GM10266 (cell line): ENCODE data around the gene VWA3A.
A peak's percentile ranks its signal among the peaks of the same experiment; 100 is the strongest.
"Not testable (repeated sequence)": the region's sequence is repeated elsewhere in the genome, so short reads cannot be mapped to it uniquely, and the experiment has no call there.

Source experiments
- DNase-seq: peaks from one replicate; pipeline ENCODE4 v3.0.0; 2012; ENCODE audit errors: extremely low spot score
- TF ChIP-seq, protein P1 (sequence below): IDR thresholded peaks from 2 replicates; pipeline ENCODE4 v1.5.1; 2012; ENCODE audit warnings: mild to moderate bottlenecking, low read depth; ENCODE audit not compliant: control insufficient read depth, insufficient read depth; ENCODE audit errors: missing control alignments

VWA3A gene

DNA sequence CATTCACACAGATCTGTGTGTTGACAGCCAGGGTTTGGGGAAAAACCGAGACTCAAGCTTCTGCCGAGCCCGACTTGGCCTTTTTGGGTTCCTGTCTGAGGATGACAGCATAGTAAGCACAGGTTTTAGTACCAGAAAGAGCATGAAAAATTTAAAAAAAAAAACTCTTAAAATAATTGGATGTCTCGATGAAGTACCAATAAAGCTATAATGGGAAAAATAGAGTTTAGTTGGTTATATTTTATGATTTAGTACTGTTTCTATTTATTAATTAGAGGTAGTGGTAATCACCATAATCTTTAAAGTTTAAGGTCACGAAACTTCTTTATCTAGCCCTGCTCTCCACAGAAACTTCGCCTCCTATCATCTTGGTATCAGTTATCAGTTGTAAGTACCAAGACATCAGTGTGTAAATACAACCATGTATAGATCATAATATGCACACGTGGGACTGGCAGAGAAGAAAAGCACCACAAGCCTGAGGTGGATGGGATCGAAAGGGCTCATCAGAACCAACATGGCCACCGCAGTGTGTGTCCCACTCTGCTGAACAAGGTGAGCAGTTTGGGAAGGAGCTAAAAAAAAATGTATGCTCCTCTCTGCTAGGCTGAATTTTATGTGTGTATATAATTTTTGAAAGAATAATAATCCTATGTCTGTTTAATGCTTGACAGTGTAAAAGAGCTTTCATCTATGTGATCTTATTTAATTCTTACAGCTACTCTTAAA lies 99.4 kb downstream of the VWA3A start:
- TF ChIP-seq, protein P1, sequence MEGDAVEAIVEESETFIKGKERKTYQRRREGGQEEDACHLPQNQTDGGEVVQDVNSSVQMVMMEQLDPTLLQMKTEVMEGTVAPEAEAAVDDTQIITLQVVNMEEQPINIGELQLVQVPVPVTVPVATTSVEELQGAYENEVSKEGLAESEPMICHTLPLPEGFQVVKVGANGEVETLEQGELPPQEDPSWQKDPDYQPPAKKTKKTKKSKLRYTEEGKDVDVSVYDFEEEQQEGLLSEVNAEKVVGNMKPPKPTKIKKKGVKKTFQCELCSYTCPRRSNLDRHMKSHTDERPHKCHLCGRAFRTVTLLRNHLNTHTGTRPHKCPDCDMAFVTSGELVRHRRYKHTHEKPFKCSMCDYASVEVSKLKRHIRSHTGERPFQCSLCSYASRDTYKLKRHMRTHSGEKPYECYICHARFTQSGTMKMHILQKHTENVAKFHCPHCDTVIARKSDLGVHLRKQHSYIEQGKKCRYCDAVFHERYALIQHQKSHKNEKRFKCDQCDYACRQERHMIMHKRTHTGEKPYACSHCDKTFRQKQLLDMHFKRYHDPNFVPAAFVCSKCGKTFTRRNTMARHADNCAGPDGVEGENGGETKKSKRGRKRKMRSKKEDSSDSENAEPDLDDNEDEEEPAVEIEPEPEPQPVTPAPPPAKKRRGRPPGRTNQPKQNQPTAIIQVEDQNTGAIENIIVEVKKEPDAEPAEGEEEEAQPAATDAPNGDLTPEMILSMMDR, result no peak
- DNase-seq, result no peak

DNA sequence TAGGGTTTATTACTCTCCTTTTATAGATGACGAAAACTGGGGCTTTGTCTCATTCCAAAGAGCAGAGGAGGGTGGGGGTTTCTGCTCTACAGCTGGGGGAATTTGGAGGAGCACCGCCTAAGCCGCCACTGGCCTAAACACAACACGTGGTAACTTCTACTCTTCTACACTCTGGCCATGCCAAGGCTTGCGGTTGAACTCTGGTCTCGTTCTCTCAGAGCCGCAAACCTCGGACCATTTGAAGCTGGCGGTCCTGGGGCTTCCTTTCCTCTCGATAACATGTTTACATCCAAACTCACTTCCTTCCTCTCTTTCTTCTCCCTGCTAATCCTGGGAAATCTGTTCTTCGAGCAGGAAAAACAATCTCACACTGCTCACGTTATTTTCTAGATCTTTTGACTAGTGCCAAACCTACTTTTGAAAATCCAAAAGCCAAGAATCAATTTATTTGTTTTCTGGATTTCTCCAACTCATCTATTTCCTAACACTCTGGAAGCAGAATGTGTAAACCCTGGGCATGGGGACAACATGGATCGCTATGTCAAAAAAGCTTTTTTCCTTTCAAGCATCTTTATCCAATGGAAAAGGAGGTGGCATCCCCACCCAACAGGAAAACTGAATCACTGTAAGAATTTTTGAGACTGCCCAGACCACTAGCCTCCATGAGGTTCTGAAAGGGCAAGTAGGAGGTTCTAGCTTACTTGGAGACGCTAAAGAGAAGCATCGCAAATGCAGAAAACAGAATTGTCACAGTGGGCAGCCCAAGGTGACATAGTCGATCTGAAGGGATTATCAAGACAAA lies 100.1 kb downstream of the VWA3A start:
- TF ChIP-seq, protein P1, result no peak
- DNase-seq, result peak; percentile 59

DNA sequence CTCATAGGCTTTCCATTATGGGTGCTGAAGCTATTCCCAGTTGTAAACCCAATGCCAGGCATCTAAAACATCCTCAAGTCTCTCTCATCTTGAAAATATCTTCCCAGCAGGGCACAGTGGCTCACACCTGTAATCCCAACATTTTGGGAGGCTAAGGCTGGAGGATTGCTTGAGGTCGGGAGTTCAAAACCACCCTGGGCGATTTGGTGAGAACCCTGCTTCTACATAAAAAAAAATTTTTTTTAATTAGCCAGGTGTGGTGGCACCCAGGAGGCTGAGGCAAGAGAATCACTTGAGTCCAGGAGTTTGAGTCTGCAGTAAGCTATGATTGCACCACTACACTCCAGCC lies 100.7 kb downstream of the VWA3A start:
- TF ChIP-seq, protein P1, result no peak
- DNase-seq, result no peak

DNA sequence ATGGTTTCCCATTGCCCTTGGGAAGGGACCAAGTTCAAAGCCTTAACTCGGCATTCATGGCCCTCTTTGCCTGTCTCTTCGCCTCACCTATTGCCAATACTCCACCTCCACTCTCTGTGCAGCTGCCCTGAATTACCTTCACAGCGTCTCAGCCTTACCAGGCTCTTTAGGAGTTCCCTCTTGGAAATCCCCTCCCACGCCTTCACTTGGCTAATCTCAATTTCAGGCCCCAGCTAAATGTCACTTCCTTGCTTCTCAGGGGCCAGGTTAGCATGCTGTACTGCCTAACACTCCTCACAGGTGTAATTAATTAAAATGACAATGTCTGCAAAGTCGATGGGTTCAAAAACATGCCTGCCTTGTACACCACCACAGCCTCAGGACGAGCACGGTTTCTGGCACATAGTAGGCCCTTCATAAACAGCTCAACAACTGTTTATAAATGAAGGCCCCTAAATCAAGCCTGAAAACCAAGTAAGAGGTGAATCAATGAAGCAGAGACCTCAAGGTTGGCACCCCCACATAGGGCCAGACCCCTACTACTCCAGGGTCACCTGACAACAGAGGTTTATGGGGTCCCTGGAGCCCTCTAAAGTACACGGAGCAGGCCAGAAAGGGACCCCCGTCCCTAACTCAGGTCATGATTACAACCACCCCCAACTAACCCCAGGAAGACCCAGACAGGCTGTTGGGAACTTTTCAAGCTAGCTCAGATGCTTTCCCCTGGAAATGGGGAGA lies 102.5 kb downstream of the VWA3A start:
- DNase-seq, result no peak
- TF ChIP-seq, protein P1, result no peak

DNA sequence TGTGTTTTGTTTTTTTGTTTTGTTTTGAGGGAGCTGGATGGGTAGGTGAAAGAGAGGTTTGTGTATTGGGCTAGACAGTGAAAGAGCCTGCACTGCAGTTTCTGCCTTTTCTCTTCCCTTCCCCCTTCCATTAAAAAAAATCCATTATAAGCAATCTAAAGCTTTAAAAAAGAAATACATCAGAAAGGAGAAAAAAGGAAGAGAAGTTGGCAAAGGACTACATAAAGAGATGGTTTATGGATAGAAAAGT lies 103.0 kb downstream of the VWA3A start:
- DNase-seq, result no peak
- TF ChIP-seq, protein P1, result no peak

DNA sequence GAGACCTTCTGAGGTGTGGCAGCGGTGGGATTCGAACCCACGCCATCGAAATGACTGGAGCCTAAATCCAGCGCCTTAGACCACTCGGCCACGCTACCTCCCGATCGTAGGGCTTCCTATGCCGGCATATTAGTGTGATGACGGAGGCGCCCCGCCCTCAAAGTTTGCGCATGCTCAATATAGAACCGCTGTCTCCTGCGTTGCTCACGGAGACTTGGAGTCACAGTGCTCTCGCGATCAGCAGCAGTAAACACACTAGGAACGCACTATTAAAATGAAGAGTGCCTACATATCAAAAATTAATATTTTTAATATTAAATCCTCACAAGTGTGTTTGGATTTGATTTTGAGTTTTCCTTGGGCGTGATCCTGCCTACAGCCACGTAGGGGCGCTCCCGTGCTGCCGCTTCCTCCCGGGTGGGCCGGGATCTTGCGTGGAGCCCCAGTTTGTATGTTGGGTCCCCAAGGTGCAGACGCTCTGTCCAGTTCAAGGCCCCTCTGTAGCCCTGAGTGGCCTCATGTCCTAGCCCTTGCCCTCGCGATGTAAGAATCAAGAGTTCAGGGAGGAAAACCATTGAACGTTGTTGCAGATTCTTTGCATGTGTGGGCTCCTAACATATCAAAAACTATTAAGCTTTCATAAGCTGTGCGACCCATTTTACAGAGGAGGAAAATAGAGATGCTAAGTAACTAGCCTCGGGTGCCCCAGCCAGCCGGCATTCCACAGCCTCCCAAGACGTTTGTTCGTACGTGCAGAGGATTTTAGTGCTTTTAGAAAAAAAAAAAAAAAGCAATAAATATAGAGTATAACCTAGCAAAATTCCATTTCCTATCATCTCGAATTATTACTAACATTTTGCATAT lies 103.6 kb downstream of the VWA3A start:
- TF ChIP-seq, protein P1, result peak; percentile 72

DNA sequence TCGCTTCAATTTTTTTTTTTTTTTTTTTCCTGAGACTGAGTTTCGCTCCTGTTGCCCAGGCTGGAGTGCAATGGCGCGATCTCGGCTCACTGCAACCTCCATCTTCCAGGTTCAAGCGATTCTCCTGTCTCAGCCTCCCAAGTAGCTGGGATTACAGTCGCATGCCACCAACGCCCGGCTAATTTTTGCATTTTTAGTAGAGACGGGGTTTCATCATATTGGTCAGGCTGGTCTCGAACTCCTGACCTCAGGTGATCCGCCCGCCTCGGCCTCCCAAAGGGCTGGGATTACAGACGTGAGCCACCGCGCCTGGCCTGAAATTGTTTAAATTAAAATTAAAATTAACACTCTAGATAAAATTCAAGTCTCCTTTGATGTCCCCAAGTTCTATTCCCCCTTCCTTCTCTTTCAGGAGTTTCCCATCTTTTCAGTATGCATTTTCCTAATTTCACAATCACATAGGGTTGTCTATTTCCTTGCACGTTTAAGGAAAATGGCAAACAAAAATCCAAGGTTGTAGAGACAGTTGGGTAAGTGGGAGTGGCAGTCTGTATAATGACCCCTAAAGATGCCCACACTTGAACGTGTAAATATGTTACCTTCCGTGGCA lies 104.3 kb downstream of the VWA3A start:
- DNase-seq, result not testable (repeated sequence)

More for the DNA sequence above, 103.6 kb downstream of the VWA3A start:
- peak; percentile 70 for DNase-seq
